GM18520 (cell line): ENCODE results near the gene SMCR8.
"Not testable (repeated sequence)": the region's sequence is repeated elsewhere in the genome, so short reads cannot be mapped to it uniquely, and the experiment has no call there.

Source experiments
- ATAC-seq: cut with Tn5 transposase; IDR thresholded peaks from one replicate; pipeline ENCODE4 v1.9.1; 2021; ENCODE audit not compliant: unreplicated experiment

SMCR8 gene

DNA sequence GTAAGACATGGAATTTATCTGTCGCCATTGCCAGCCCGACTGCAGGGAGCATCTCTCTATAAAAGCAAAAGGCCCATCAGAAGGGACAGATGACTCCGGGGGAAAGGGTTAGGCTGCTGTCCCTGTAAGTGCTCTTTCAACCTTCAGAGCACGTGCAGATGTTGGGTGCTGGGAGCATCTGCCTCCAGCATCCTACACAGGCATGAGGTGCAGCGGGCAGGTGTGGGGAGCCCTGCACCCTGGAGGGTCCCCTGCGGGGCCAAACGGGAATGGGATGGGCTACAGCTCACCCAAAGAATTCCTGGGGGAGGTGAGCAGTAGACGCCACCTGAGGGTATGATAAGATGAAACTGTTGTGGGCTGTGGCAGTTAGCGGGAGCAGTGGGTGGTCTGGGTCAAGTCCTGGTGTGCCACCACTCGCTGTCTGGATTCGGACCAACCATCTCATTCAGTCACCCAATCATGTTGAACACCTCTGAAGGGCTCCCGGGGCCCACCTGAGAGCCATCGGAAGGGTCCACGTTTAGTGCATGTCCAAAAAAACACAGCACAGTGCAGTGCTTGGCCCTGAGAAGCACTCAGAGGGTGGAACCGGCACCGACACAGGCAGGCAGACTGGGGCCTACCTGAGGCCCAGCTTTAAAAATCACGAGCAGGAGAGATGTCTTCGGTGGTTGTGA lies 3.8 kb downstream of the SMCR8 start:
- no peak for ATAC-seq

DNA sequence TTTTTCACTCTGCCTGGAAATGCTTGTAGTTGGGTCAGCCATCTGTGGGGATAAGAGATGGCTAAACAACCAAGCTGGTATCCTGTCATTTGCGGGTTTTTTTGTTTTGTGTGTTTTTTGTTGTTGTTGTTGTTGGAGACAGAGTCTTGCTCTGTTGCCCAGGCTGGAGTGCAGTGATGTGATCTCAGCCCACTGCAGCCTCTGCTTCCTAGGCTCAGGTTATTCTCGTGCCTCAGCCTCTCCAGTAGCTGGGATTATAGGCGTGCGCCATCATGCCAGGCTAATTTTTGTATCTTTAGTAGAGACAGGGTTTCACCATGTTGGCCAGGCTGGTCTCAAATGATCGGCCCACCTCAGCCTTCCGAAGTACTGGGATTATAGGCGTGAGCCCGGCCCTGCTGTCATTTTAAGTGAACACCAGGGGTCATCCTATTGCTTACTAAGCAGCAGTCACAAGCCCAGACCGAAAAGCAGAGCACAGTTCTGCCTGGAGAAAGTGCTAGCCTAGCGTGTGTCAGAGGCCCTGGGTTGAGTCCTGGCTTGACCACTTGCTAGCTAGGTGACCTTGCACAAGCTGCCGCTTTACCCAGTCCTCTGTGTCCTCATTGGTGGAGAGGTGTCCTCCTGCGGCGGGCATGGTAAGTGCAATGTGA lies 4.6 kb downstream of the SMCR8 start:
- ATAC-seq = no peak

DNA sequence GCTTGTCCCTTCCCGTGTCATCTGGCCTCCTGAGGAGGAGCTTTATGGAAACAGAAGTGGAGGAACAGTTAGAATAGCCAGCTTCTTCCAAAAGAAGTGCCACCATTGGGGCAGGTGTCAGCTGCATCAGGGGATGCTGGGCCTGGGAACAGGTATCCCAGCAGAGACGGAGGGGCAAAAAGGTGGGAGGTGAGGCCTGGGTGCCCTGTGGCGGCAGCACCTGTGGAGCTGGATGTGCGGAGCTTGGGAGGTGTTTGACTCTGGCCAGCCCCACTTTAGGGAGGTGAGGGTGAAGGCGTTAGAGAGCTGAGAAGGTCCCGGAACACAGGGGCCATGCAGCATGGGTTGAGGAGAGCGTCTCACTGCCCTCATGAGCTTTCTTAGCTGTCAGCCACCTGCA lies 5.2 kb downstream of the SMCR8 start:
- ATAC-seq = no peak

DNA sequence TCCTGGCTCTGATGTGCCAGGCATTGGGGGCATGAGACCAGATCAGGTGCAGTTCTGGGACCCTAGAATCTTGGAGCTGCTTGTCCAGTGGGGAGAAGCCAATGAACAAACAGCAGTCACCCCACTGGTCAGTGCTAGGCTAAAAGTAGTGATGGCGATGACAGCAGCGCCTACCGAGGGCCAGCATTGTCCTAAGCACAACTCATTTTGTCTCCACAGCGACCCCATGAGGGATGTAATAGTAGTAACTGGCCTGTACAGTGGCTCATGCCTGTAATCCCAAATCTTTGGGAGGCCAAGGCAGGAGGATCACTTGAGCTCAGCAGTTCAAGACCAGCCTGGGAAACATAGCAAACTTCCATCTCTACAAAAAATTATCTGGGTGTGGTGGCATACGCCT lies 6.2 kb downstream of the SMCR8 start:
- ATAC-seq = no peak

DNA sequence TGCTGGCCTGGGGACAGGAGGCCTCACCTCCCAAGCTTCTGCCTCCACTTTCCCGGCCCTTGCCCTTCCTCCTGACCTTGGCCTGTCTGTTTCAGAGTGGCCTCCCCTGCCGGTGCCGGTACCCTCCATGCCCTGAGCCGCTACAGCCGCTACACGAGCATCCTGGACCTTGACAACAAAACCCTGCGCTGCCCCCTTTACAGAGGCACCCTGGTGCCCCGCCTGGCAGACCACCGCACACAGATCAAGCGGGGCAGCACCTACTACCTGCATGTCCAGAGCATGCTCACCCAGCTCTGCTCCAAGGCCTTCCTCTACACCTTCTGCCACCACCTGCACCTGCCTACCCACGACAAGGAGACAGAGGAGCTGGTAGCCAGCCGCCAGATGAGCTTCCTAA lies 7.4 kb downstream of the SMCR8 start:
- ATAC-seq = no peak

DNA sequence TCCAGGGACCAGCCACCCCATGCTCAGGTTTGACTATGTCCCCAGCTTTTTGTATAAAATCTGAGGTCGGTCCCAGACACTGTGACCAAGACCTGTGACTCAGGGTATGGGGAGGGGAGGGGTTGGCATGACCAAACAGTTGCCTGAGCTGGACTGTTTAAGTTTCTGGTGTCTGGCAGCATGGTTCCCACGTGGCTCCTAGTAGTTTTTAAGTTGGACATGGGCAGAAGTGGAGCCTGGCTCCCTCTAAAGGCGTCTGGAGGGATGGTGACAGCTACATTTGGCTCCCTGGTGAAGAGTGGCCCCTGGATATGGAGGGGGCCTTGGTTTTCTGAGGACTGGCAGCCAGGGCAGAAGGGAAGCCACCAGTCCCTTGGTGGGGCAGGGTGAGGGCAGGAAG lies 7.9 kb downstream of the SMCR8 start:
- no peak for ATAC-seq

DNA sequence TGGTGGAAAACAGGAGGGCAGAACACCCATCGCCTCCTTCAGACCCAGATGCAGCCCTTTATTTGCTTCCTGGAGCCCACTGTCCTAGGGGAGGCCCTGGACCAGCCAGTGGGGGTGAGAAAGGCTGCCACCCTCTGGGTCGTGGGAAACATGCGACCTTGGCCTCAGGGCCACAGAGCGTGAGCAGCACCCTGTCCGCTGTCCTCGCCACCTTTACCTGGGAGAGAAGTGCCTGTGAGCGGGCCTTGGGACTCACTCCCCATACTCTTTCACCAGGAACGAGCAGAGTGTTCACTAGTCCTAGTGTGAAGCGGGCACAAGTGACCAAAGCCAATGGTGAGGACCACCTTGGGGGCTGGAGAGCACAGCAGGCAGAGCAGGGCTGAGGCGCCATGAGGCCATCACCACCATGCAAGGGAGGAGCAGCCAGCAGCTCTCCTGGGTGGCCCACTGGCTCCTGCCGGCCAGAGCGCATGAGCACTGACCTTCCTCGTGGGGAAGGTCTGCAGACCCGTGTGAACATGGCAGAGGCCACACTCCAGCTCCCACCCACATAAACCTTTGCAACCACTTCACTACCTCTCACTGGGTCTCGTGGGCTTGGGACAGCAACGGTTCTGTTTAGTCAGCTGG lies 8.5 kb downstream of the SMCR8 start:
- no peak for ATAC-seq

DNA sequence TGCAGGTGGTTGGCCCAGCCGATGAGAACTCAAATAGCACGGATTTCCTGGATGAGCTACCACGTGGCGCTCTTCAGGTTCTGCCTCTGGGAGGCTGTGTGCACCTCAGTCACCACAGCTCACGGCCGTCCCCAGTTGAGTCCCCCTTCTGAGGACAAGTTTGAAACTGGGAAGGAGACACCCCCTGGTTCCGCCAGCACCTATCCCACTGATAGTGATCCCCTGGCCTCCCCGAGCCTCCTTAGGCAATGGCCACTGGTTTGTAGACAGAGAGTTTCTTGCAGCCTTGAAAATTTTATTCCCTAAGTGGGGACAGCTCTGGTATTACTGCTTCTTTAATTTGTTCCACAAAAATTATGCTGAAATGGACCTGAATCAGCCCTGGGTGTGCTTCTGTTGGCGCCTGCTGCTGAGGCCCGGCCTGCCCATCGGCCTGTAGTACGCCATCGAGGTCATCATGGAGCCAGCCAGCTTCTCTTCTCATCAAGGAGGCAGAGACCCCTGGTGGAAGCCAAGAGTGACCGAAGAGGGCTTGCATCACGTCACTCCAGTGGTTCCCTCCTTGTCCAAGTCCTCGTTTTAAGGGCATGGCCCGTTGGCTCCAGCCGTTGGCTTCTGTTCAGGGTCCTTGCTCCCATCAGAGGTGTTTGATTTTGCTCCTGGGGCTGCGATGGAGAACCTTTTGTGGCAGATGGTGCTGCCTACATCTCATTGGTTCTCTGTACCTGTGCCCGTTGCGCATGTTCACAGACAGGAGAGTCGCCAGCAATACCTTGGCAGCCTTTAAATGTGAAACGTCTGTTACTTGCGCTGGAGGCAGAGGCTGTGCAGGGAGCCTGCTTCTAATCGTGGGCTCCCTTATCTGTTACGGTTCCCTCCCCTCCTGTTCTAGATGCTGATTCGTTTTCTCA lies 9.3 kb downstream of the SMCR8 start:
- no peak for ATAC-seq

DNA sequence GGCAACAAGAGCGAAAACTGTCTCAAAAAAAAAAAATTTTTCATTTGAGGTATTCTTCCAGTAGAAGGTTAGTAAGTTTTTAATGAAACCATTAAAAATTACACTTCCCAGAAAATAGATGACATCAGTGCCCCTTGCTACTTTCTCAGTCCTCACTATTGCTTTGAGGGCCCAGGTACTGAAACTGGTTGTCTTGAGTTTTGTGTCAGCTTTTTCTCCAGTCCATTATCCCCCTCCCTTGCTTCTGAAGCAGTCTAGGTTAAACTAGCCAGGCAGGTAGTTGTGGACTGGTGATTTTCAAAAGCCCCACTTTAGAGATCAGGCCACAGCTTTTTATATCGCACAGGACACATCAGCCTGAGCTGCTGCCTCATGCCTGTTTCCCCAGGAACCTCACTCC lies 10.9 kb downstream of the SMCR8 start:
- ATAC-seq = no peak

DNA sequence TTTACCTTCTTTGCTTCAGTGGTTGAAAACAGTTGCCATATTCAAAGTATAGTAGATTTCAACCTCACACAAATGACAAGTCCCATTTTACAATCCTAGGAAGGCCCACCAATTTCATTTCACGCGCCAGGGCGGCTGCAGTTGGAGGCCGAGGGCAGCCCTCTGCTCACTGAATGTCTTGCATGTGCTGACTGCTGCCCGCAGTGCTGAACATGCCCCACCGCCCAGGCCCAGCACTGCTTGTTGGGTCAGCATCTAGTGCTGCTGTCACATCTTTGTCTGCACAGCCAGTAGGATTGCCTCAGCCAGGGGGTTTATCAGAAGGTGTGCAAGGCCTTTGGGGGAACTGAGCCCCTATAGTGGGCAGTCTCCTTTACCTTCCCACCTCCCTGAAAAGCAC lies 11.5 kb downstream of the SMCR8 start:
- ATAC-seq = no peak

DNA sequence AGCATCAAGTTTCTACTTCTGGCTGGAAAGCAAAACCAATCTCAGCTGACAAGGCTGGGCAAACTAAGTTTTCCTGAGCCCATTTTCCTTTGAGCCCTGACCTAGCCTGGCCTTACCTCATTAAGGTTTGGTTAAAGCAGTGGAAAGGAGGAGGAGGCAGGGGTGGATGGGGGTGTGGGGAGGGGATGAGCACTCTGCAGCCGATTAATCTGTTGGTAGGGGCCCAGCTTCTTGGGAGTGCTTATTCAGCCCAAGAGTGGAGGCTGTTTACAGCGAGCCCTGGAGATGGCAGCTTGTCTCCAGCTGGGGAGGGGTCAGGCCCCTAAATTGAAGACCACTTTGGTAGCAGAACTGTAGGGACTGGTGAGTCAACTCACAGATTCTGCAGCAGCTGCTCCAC lies 12.0 kb downstream of the SMCR8 start:
- ATAC-seq = no peak

DNA sequence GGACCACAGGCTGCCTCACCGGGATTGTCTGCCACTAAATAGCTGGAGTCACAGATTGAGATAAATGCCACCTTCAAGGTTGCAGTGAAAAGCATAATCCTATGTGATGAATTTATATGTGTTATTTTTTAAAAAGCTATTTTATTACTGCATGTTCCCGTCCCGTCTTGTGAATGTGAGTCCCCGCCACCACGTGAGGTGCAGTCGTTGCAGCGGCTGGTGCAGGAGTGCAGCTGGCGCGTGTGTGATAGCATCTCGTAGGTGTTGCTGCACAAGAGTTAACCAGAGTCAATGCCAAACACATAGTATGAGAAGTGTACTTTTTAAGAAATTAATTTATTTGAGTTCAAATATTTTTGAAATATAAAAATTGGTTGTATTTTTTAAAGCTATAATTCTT lies 12.5 kb downstream of the SMCR8 start:
- no peak for ATAC-seq

DNA sequence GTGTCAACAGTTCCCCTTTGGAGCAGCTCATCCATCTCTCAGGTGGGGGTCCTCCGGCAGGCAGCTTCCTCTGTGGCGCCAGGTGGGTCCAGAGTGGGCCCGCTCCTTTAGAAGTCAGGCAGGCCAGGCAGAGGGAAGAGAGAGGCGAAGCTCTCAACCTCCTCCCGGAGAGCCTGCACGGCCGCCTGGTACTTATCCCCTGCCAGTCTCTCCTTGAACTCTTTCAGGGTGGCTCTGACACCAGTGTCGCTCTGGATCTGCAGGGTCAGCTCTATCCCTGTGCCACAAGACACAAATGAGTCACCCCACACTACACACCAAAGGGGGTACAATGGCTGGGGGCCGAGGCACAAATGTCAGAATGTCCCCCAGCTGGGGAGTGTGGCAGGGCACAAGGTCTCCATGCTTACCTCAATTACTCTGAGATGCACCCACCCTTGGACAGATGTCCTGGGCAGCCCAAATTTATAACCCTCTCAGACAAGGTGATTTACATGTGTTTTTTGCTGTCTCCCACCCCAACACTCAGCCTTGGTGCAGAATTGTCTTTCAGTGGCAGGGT lies 13.6 kb downstream of the SMCR8 start:
- ATAC-seq = no peak

DNA sequence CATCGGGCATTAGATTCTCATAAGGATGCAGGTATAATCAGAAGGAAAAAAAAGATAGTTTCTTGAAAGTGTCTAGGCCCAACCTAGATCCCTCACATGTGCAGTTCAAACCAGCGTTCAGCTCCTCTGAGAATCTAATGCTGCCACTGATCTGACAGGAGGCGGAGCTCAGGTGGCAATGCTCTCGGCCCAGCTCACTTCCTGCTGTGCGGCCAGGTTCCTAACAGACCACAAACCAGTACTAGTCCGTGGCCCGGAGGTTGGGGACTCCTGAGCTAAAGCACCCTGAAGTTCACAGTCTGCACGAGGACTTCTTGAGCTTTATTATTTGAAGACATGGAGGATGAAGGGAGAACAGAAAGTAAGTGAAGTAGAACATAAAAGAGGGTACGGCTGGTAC lies 16.8 kb downstream of the SMCR8 start:
- no peak for ATAC-seq

DNA sequence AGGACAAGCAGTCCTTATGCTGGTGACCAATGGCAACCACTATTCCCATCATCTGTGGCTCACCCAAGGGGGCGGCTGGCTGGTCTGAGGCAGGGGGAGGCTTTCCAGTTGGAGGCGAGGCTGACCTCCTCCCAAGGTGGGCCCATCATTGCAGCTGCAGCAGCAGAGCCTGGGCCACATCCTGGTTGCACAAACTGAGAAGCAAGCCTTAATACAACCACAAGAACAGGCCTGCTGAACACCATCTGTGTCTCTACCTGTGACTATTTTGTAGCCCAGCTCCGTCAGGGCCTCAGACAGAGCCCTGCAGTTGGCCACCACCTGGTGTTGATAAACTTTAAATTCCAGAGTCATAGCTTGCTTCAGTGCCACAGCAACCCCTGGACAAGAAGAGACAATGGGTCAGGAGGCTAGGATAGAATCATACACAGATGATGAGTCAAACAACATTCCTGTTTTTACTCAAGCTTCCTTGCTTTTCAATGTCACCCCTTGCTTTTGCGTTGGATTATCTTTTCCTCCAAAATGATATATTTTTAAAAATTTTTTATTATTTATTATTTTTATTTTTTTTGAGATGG lies 17.9 kb downstream of the SMCR8 start:
- ATAC-seq = no peak

DNA sequence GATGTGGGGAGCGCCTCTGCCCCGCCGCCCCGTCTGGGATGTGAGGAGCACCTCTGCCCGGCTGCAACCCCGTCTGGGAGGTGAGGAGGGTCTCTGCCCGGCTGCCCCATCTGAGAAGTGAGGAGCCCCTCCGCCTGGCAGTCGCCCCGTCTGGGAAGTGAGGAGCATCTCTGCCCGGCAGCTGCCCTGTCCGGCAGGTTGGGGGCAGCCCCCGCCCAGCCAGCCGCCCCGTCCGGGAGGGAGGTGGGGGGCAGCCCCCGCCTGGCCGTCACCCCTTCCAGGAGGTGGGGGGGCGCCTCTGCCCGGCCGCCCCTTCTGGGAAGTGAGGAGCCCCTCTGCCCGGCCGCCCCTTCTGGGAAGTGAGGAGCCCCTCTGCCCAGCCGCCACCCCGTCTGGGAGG lies 23.1 kb downstream of the SMCR8 start:
- ATAC-seq = not testable (repeated sequence)

DNA sequence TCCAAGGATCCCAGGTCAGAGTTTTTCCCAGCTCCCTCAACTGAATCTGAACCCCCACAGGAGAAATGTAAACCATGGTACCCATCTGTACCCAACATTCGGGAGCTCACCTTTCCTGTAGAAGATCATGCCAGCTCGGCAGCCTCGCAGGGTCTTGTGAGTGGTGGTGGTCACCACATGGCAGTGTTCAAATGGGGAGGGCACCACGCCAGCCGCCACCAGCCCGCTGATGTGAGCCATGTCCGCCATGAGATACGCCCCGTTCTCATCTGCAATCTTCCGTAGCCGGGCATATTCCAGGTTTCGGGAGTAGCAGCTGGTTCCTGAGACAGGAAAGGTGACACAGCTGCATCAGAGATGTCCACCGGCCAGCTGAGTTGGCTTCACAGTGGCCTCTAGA lies 24.8 kb downstream of the SMCR8 start:
- ATAC-seq = no peak

DNA sequence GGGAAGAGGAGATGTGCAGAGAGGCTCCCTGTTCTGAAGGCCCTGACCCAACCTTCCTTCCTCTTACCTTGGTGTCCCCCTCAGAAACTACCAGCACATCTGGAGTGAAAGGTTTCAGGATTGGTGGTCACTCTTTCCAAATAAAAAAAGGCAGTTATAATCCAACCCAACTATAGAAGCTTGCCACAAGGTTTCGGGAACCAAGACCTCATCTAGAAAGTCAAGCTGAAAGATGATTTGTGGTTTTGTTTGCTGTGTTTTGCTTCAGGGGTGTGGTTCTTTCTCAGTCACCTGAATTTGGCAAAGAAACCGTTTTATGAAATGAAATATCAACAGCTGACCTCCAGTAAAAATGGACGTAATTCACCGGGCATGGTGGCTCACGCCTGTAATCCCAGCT lies 28.9 kb downstream of the SMCR8 start:
- ATAC-seq = no peak

DNA sequence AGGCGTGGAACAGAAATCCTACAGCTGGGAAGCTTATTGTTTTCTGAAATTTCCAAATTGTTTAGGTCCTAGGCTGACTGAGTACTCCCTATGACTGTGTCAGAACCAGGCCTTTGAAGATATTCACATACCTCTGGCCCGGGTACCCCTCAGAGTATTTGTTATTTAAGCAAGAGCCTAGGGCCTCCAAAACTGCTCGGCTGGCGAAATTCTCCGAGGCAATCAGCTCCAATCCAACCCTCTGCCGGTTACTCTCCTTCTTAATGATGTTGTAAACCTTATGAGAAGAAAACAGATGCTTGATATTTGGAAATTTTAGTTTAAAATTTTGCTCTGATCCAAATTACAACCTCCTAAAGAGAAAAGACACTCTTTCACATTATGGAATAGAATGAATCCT lies 38.4 kb downstream of the SMCR8 start:
- ATAC-seq = no peak

DNA sequence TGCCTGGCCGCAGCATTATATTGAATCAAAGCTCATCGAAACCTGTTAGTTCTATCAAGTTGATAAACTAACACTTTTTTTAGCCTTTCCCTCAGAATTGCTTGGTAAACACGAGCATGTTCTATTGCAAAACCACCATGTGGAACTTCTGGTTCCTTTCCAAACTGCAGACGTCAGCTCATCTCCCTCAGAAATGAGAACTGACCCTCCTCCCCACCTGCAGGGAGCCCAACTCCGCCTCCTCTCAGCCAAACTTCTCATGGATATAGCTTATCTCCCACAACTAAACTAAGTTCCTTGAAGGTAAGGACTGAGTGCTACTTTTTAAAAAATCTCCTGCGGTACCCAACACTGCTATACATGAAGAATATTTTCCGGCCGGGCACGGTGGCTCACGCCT lies 41.5 kb downstream of the SMCR8 start:
- ATAC-seq = no peak

DNA sequence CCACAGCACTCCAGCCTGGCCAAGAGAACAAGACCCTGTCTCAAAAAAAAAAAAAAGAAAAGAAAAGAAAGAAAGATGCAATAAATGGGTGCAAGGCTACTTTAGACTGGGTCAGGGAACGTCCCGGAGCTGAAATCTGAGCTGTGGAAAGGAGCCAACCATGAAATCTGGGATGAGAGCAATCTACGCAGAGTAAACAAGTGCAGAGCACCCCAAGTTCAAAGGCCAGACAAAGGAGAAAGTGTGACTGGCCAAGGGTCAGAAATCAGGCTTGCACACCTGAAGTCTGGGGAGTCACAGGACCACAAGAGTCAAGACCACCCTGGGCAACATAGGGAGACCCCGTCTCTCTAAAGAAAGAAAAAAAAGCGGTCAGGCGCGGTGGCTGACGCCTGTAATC lies 45.4 kb downstream of the SMCR8 start:
- ATAC-seq = no peak
